GM23338 (cell line): ENCODE measurements around the gene INO80. TPM values are rescaled to one million over a fixed set of nuclear protein-coding genes. Genes with fewer than 3 reads are reported as not detected.

Experiments
- ATAC-seq: fragments of 200-7000 bp; cut with Tn5 transposase; 3 replicates; pipeline ENCODE4 v1.9.1; 2020
- DNase-seq: peaks from one replicate; pipeline ENCODE4 v3.0.0-alpha.2; 2015; ENCODE audit warnings: low spot score
- H2AFZ ChIP-seq: fragments of 200-600 bp; sonication (generic); 2 replicates; pipeline ENCODE4 v1.8.0; 2016; ENCODE audit warnings: antibody characterized with exemption, mild to moderate bottlenecking, moderate library complexity
- H3F3A ChIP-seq: fragments of 200-600 bp; sonication (generic); replicated peaks from 2 replicates; pipeline ENCODE4 v1.8.0; 2017; ENCODE audit warnings: antibody characterized with exemption, mixed run types, low read depth
- H3K27ac ChIP-seq: fragments of 200-600 bp; sonication (generic); 2 replicates; pipeline ENCODE4 v1.6.1; 2016; ENCODE audit warnings: low read depth
- H3K27me3 ChIP-seq: fragments of 200-600 bp; sonication (generic); 2 replicates; pipeline ENCODE4 v1.8.0; 2016; ENCODE audit warnings: mild to moderate bottlenecking, mixed run types, moderate library complexity; ENCODE audit not compliant: insufficient read depth
- H3K36me3 ChIP-seq: fragments of 200-600 bp; sonication (generic); 2 replicates; pipeline ENCODE4 v1.8.0; 2016; ENCODE audit warnings: mild to moderate bottlenecking; ENCODE audit not compliant: insufficient read depth
- H3K4me1 ChIP-seq: fragments of 200-600 bp; sonication (generic); 2 replicates; pipeline ENCODE4 v1.8.0; 2016; ENCODE audit warnings: mild to moderate bottlenecking, moderate library complexity; ENCODE audit not compliant: insufficient read depth
- H3K4me2 ChIP-seq: fragments of 200-600 bp; sonication (generic); 2 replicates; pipeline ENCODE4 v1.7.1; 2017; ENCODE audit warnings: mixed run types
- H3K4me3 ChIP-seq: fragments of 200-600 bp; sonication (generic); 2 replicates; pipeline ENCODE4 v1.6.1; 2016; ENCODE audit warnings: mixed run types
- H3K79me2 ChIP-seq: fragments of 200-600 bp; sonication (generic); replicated peaks from 2 replicates; pipeline ENCODE4 v1.8.0; 2017; ENCODE audit warnings: mild to moderate bottlenecking; ENCODE audit not compliant: insufficient read depth
- H3K9me2 ChIP-seq: fragments of 200-600 bp; sonication (generic); 2 replicates; pipeline ENCODE4 v1.8.0; 2017; ENCODE audit not compliant: insufficient read depth
- H4K20me1 ChIP-seq: fragments of 200-600 bp; sonication (generic); replicated peaks from 2 replicates; pipeline ENCODE4 v1.8.0; 2017; ENCODE audit warnings: mild to moderate bottlenecking; ENCODE audit not compliant: insufficient read depth
- H3K27ac Mint-ChIP-seq: 2 replicates; pipeline ENCODE4 v1.8.0; 2020; ENCODE audit warnings: inconsistent platforms, mild to moderate bottlenecking, moderate library complexity, mixed read lengths
- H3K27me3 Mint-ChIP-seq: 3 replicates; pipeline ENCODE4 v1.8.0; 2022; ENCODE audit warnings: low read depth, mild to moderate bottlenecking, moderate library complexity, mixed read lengths, inconsistent platforms; ENCODE audit not compliant: insufficient read depth, poor library complexity
- H3K36me3 Mint-ChIP-seq: 3 replicates; pipeline ENCODE4 v1.8.0; 2021; ENCODE audit warnings: low read depth, mild to moderate bottlenecking, inconsistent platforms, moderate library complexity, mixed read lengths
- H3K4me1 Mint-ChIP-seq: 3 replicates; pipeline ENCODE4 v1.8.0; 2020; ENCODE audit warnings: mild to moderate bottlenecking, inconsistent platforms, mixed read lengths
- H3K4me3 Mint-ChIP-seq: 3 replicates; pipeline ENCODE4 v1.8.0; 2021; ENCODE audit warnings: moderate library complexity, mild to moderate bottlenecking, inconsistent platforms, mixed read lengths
- H3K9me3 Mint-ChIP-seq: 3 replicates; pipeline ENCODE4 v1.8.0; 2020; ENCODE audit warnings: moderate library complexity, mild to moderate bottlenecking, inconsistent platforms, mixed read lengths
- CREB1 ChIP-seq: fragments of 250-450 bp; sonication (Bioruptor Pico); IDR thresholded peaks from 2 replicates; pipeline ENCODE4 v1.5.0; 2020; ENCODE audit warnings: low read depth, mild to moderate bottlenecking, moderate library complexity
- CTCF ChIP-seq, 2 experiments: fragments of 200-600 bp in 1 of 2; sonication (generic) in 1 of 2; conservative IDR thresholded peaks; 2 replicates each; pipeline versions ENCODE4 v1.5.1 to v1.6.1; 2016 to 2017; ENCODE audit warnings: antibody characterized with exemption in 2 of 2, low read depth in 2 of 2, mild to moderate bottlenecking in 2 of 2, moderate library complexity in 1 of 2
- ETS1 ChIP-seq: IDR thresholded peaks from 2 replicates; pipeline ENCODE4 v1.6.1; 2016; ENCODE audit warnings: antibody characterized with exemption
- EZH2 ChIP-seq: fragments of 200-600 bp; sonication (generic); IDR thresholded peaks from one replicate; pipeline ENCODE4 v1.8.0; 2017; ENCODE audit warnings: antibody characterized with exemption, mild to moderate bottlenecking, low read depth; ENCODE audit not compliant: unreplicated experiment
- EZH2phosphoT487 ChIP-seq: fragments of 200-600 bp; sonication (generic); IDR thresholded peaks from one replicate; pipeline ENCODE4 v1.8.1; 2018; ENCODE audit warnings: antibody characterized with exemption; ENCODE audit not compliant: unreplicated experiment
- JUNB ChIP-seq: IDR thresholded peaks from one replicate; pipeline ENCODE4 v1.6.1; 2016; ENCODE audit warnings: antibody characterized with exemption; ENCODE audit not compliant: unreplicated experiment
- NANOG ChIP-seq: IDR thresholded peaks from 2 replicates; pipeline ENCODE4 v1.6.1; 2016; ENCODE audit warnings: antibody characterized with exemption, borderline replicate concordance
- POLR2AphosphoS5 ChIP-seq: IDR thresholded peaks from 2 replicates; pipeline ENCODE4 v1.6.1; 2016; ENCODE audit warnings: antibody characterized with exemption, low read depth
- REST ChIP-seq: IDR thresholded peaks from one replicate; pipeline ENCODE4 v1.6.1; 2018; ENCODE audit warnings: antibody characterized with exemption; ENCODE audit not compliant: unreplicated experiment
- STAT1 ChIP-seq: IDR thresholded peaks from one replicate; pipeline ENCODE4 v1.6.1; 2016; ENCODE audit warnings: antibody characterized with exemption; ENCODE audit not compliant: unreplicated experiment
- ZNF114 ChIP-seq: fragments of 250-450 bp; sonication (Bioruptor Pico); IDR thresholded peaks from 2 replicates; pipeline ENCODE4 v1.5.0; 2020; ENCODE audit warnings: mild to moderate bottlenecking, moderate library complexity
- ZNF331 ChIP-seq: fragments of 250-450 bp; sonication (Bioruptor Pico); IDR thresholded peaks from 2 replicates; pipeline ENCODE4 v1.5.0; 2020; ENCODE audit warnings: low read depth, mild to moderate bottlenecking, moderate library complexity
- ZNF462 ChIP-seq: fragments of 250-450 bp; sonication (Bioruptor Pico); IDR thresholded peaks from 2 replicates; pipeline ENCODE4 v1.5.0; 2020; ENCODE audit warnings: mild to moderate bottlenecking, moderate library complexity
- polyA plus RNA-seq: library from polyadenylated mRNA; unstranded; fragments of >200 nt; fragmentation: Nextera tagmentation; extraction: Ambion mirVana; gene quantifications from 2 replicates; pipeline ENCODE4 v1.2.1, GENCODE V29; 2016
- total RNA-seq: library from RNA; depleted of rRNA; stranded (reverse); fragments of >200 nt; shearing (Covaris generic); gene quantifications from 2 replicates; pipeline ENCODE4 v1.2.3, GENCODE V29; 2014

INO80 gene
- total and polyA plus RNA-seq, 2 experiments from 2014 or later: 6.5 to 24.9 TPM

GRCh38 chr15:41073028-41073427 is 43.1 kb downstream of the INO80 start:
- no peak overlapping the region for H3K27ac Mint-ChIP-seq
- H3K4me1 ChIP-seq: no peaks in the 10 kb centered on the region

More at GRCh38 chr15:41073028-41073427, 43.1 kb downstream of the INO80 start:
- no peak overlapping the region for H3K4me3 ChIP-seq
- no peak overlapping the region for H2AFZ ChIP-seq
- no peaks in the 10 kb centered on the region for H3K27me3 ChIP-seq
- ATAC-seq (no peak), DNase-seq (no peak)
- no peak overlapping the region for H3K4me3 Mint-ChIP-seq
- peaks cover 69% of the 10 kb centered on the region for H3K36me3 ChIP-seq
- H3K27ac ChIP-seq: no peak overlapping the region
- H3K9me2 ChIP-seq: no peaks in the 10 kb centered on the region
- no peak overlapping the region for H3K4me2 ChIP-seq
- no peak for TF ChIP-seq REST
- TF ChIP-seq ZNF331: no peak
- TF ChIP-seq CREB1: no peak
- TF ChIP-seq NANOG: no peak
- no peak for TF ChIP-seq JUNB
- TF ChIP-seq ETS1: no peak
- TF ChIP-seq POLR2AphosphoS5: no peak
- TF ChIP-seq EZH2phosphoT487: no peak
- no peak for TF ChIP-seq ZNF114 (CRISPR knock-in tag)
- no peak for TF ChIP-seq ZNF462 (CRISPR knock-in tag)
- TF ChIP-seq STAT1: no peak
- no peak for TF ChIP-seq EZH2
- TF ChIP-seq CTCF (conservative IDR thresholded peaks at IDR 0.05; ENCODE audit: low read depth in 2 of 2): no peak
- no peaks in the 10 kb centered on the region for H3K4me1 Mint-ChIP-seq
- no peaks in the 10 kb centered on the region for H3K9me3 Mint-ChIP-seq
- no peaks in the 10 kb centered on the region; the same call in 1 of the 2 replicates for H3F3A ChIP-seq
- H3K36me3 Mint-ChIP-seq: peaks cover 84% of the 10 kb centered on the region
- peaks cover under 1% of the 10 kb centered on the region for H3K27me3 Mint-ChIP-seq
- H3K79me2 ChIP-seq: peaks cover 8% of the 10 kb centered on the region; the same call in 1 of the 2 replicates
- H4K20me1 ChIP-seq: peaks cover 17% of the 10 kb centered on the region
